GM18867 (cell line): ENCODE results near the gene WASL.
"Not testable (repeated sequence)": the region's sequence is repeated elsewhere in the genome, so short reads cannot be mapped to it uniquely, and the experiment has no call there.

ENCODE experiments used
- ATAC-seq: cut with Tn5 transposase; IDR thresholded peaks from one replicate; pipeline ENCODE4 v1.9.1; 2021; ENCODE audit warnings: mild to moderate bottlenecking, moderate library complexity; ENCODE audit not compliant: unreplicated experiment

Gene WASL

DNA sequence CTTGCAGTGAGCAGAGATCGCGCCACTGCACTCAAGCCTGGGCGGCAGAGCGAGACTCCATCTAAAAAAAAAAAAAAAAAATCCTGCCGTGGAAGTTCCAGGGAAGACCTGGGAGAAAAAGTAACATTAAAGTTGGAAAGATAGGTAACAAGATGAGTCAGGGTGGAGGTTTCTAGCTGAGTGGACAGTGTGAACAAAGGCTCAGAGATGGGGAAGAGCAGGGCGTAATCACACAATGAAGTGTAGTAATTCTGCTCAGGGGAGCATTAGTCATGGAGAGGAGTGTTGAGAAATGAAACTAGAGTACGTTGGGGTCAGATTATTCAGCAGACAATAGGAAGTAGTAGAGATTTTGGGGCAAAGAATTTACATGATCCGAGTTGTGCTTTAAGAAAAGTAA, 21.6 kb upstream of the WASL start:
- ATAC-seq = peak; percentile 99

- no peak for ATAC-seq
Measured at GRCh38 chr7:123769371-123769770, 20.6 kb upstream of the WASL start.

DNA sequence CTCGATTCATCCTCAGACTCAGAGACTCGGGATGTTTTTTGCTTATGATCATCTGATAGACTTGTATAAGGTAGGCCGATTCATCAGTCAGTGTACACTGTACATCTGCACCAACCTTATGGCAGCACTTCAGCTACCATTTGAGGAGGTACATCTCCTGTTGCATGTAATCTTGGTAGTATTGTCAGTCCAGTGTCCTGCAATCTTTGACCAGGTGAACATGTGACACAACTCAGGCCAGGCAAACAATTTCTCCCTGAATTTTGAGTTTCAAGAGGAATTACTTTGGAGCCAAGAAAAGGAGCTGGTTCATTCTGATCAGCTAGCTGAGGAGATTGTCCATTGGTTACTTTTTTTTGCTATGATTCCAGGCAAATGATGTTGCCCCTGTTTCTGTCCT, 19.7 kb upstream of the WASL start:
- ATAC-seq = no peak

DNA sequence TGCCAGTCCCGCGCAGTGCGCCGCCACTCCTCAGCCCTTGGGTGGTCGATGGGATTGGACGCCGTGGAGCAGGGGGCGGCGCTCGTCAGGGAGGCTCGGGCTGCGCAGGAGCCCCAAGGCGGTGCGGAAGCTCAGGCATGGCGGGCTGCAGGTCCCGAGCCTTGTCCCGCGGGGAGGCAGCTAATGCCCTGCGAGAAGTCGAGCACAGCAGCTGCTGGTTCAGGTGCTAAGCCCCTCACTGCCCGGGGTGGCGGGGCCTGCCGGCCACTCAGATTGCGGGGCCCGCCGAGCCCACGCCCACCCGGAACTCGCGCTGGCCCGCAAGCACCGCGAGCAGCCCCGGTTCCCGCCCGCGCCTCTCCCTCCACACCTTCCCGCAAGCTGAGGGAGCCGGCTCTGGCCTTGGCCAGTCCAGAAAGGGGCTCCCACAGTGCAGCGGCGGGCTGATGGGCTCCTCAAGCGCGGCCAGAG, 14.4 kb upstream of the WASL start:
- ATAC-seq = no peak

DNA sequence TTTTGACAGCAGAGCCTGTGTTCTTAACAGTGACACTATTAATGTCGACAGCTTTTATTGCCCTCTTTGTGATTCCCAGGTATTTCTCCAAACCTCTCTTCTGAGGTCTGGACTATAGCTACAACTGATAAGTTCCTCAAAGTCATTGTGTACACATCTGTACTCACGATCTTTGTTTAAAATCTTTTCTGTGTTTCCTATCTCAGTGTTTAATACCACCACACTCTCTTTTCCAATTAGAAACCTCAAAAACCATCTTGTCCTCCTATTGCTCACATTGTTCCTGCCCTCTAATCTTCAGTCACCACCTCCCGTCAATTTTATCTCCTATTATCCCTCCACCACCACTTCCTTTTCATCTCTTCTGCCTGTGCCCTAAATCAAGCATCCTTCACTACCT, 12.9 kb upstream of the WASL start:
- no peak for ATAC-seq

DNA sequence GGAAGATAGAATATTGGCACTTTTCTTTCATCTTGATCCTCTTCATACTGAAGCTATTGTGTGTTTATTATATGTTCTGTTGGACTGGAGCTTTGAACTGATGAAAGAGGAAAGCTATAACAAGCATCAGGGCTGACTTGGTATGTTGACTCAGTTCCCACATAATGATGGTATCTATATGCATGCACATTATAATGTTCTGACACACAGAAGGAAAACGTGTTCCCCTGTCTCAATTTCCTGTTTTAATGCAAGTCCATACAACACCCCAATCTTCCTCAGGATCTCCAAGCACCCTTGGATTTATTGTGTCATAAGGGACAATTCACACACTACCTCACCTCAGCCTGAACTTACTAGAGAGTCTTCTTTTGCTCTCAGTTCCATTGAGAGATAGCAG, 8.3 kb upstream of the WASL start:
- ATAC-seq = no peak

- no peak for ATAC-seq
Measured at GRCh38 chr7:123755338-123755737, 6.5 kb upstream of the WASL start.

- ATAC-seq = no peak
Measured at GRCh38 chr7:123754271-123754871, 5.6 kb upstream of the WASL start.

- ATAC-seq = no peak
Measured at GRCh38 chr7:123752534-123752933, 3.7 kb upstream of the WASL start.

DNA sequence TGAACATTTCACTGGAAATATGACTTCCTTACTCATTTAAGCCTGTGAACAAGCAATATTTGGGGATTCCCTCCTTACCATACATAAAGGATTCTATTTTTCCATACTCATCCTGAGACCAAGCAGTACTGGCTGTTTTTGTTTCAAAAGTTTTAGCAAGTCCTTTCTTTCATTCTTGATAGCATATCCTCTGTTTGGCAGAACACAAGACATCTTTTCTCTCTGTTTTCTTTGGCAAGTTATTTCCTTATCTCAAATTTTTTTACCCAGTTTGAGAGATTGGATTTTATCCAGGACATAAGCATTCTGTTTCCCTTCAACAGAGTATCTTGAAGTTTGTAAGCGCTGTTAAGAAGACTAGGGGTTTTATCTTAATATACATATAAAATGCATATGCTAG, 3.0 kb upstream of the WASL start:
- ATAC-seq = no peak

DNA sequence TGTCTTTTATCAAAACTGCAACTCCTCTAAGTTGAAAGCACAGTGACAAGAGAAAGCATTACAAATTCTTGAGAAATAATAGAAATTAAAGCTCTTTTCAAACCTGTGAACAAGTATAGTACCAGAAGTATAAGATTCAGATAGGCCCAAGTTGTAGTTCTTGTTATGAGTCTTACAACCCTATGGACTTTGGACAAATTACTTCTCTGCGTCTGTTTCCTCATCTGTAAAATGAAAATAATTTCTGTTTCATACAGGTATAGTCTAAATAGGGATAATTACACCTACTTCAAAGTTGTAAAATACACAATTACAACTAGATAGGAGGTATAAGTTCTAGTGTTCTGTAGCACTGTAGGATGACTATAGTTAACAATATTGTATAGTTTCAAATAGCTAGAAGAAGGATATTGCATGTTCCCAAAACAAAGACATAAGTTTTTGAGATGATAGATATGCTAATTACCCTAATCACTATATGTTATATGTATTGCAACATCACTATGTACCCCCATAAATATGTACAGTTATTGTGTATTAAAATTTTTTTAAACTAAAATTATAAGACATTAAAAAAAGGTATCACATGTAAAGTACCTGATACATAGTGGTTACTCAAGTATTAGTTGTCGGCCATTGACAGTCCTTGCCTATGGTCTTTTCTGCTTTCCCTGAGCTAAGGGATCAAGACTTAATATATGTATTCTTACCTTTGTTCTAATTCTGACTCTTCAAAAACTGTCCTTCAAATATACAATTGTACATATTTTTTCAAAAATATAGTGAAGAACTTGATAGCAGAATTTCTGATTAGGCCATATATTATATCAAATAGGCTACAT, 1.8 kb upstream of the WASL start:
- ATAC-seq = no peak

DNA sequence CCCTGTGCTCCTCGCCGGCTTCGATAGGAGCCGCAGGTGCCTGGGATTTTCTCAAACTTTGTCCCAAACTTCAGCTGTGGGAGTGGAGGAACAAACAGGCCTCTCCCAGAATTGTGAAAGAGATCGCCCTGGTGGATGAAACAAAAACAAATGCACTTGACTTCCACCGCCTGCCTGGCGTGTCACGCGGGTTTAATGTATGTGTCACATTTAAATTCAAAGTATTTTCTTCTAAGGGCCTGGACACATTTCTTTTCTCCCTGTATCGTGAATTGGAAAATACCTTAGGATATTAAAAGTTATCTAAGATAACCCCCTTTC, 694 bp upstream of the WASL start:
- peak; percentile 23 for ATAC-seq

- peak; percentile 13 for ATAC-seq
Measured at GRCh38 chr7:123748171-123748733, 551 bp downstream of the WASL start.

- ATAC-seq = no peak
Measured at GRCh38 chr7:123747620-123748141, 1.1 kb downstream of the WASL start.

GRCh38 chr7:123746931-123747488, 1.8 kb downstream of the WASL start:
- no peak for ATAC-seq

DNA sequence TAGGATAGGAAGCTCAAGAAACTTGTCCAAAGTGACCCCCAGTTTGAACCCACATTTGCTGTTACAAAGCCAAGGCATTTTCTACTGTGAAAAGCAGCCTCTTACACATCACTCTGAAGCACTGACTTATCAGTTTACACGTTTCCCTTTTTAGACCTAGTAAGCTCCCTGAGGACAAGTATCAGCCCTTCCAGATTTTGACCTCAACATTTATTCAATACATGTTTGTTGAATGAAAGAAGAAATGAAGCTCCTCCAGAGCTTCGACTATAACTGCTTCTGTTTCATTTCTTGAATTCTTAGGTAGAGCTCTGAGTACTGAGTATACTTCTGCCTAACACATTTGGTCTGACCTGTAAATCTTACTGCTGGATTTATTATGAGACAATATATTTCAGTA, 2.7 kb downstream of the WASL start:
- no peak for ATAC-seq

DNA sequence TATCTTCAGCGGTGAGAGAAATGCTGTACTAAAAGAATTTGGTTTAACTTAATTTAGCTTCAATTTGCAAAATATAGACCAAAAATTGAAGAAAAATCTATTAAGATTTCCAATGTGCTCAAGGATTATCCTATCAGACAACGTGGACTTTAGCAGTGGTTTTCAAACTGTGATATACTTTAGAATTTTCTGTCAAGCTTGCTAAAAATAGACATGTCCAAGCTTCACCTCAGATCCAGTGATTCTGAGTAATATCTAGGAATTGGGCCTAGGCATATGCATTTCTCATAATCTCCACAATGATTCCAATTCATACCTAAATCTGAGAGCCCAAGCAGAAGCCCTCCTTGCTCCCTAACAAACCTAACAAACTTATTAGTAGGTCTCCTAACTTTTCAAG, 3.4 kb downstream of the WASL start:
- ATAC-seq = no peak

DNA sequence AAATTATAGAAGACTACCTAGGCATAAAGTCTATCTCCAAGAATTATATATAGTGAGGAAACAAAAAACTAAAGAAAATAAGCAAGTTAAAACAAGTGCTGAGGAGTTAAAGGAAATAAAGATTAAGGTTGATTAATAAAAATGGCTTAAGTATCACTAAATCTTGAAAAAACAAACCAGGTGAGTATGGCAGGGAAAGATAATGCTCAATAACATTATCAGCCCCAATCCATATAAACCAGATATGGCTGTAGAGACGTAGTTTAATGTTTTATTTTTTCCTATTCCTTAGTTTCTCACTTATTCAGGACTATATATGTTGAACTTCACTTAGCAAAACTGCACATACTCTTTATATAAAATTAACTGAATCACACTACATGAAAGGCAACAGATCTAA, 4.4 kb downstream of the WASL start:
- no peak for ATAC-seq

DNA sequence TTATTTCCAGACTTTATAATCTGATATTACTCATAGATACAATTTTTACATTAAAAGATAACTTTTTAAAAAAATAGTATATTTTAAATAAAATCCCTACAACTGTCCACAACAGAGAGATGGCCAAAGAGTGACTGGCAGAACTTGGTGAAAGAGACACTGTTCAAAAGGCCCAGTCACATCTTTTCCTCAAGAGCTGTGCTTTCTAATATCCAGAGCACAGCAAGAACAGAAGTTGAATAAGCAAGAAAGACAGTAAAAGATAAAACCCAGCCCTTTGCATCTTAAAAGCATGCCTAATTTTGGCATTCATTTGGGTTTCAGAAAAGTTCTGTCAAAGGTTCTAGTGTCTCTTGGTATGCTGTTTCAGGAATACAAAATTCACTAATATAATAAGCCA, 6.9 kb downstream of the WASL start:
- ATAC-seq = no peak

DNA sequence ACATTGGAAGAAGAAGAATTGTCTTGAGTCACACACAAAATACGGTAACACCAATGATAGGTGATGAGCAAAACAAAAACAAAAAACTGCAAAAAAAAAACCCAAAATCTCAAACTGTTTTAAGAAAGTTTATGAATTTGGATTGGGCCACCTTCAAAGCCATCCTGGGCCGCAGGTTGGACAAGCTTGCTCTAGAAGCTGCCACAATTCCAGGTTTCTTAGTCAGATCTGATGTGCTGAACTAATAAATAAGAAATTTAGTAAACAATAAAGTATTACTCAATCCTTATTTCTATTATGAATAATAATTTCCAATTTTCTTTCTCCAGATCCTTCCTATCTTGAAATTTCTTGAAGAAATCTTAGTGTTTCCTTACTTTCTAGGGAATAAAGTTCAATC, 10.0 kb downstream of the WASL start:
- no peak for ATAC-seq

DNA sequence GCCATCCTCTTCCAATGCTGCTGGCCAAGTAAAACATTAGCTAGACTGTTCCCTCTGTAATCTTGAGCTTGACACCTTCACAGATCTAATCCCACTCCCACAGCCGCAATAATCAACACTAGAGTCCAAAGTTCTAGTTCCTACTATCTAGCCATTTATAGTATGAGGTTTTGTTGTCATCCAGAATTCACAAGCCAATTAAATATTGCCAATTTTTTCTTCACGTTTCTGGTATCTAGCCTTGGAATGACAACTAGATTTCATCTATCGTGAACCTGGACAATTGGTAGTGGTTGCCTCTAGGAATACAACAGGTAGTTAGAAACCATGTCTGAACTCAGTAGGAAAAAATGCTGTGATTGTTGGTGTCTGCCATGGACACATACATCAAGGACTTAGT, 10.4 kb downstream of the WASL start:
- ATAC-seq = no peak

GRCh38 chr7:123737168-123737674, 11.6 kb downstream of the WASL start:
- not testable (repeated sequence) for ATAC-seq
